Astrocyte of the cerebellum (primary cell): Measurements from ENCODE around the gene HORMAD1.
"Not testable (repeated sequence)": the region's sequence is repeated elsewhere in the genome, so short reads cannot be mapped to it uniquely, and the experiment has no call there.

Experiments used
- DNase-seq: peaks from one replicate; pipeline ENCODE4 v3.0.0-alpha.2; 2011; ENCODE audit warnings: low read depth
- H3K4me3 ChIP-seq: 2 replicates; pipeline ENCODE4 v1.5.1; 2011; ENCODE audit warnings: mild to moderate bottlenecking, low read depth, low read length, moderate library complexity
- in situ Hi-C: cut with HindIII; loops from 2 replicates; pipeline ENCODE4 v1.10.0; 2017; ENCODE audit warnings: low sequenced_read_pairs
- TF ChIP-seq, protein P1 (sequence below): IDR thresholded peaks from 2 replicates; pipeline ENCODE4 v1.5.1; 2012; ENCODE audit warnings: low read length, low read depth, moderate library complexity, mild to moderate bottlenecking; ENCODE audit errors: missing control alignments

HORMAD1 gene

DNA sequence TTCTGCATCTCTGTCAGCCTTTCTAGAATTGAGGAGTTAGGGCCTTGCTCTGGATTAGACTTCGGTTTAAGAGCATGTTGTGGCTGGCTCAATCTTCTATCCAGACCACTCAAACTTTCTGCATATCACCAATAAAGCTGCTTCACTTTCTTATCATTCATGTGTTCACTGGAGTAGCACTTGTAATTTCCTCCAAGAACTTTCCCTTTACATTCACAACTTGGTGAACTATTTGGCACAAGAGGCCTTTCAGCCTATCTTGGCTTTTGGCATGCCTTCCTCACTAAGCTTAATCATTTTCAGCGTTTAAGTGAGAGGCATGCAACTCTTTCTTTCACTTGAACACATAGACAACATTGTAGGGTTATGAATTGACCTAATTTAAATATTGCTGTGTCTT is 3.6 kb upstream of the HORMAD1 start:
- H3K4me3 ChIP-seq, result no peak overlapping the region
- no peak for DNase-seq
- TF ChIP-seq, protein P1, sequence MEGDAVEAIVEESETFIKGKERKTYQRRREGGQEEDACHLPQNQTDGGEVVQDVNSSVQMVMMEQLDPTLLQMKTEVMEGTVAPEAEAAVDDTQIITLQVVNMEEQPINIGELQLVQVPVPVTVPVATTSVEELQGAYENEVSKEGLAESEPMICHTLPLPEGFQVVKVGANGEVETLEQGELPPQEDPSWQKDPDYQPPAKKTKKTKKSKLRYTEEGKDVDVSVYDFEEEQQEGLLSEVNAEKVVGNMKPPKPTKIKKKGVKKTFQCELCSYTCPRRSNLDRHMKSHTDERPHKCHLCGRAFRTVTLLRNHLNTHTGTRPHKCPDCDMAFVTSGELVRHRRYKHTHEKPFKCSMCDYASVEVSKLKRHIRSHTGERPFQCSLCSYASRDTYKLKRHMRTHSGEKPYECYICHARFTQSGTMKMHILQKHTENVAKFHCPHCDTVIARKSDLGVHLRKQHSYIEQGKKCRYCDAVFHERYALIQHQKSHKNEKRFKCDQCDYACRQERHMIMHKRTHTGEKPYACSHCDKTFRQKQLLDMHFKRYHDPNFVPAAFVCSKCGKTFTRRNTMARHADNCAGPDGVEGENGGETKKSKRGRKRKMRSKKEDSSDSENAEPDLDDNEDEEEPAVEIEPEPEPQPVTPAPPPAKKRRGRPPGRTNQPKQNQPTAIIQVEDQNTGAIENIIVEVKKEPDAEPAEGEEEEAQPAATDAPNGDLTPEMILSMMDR, result no peak
- in situ Hi-C loops, result no loop called here

DNA sequence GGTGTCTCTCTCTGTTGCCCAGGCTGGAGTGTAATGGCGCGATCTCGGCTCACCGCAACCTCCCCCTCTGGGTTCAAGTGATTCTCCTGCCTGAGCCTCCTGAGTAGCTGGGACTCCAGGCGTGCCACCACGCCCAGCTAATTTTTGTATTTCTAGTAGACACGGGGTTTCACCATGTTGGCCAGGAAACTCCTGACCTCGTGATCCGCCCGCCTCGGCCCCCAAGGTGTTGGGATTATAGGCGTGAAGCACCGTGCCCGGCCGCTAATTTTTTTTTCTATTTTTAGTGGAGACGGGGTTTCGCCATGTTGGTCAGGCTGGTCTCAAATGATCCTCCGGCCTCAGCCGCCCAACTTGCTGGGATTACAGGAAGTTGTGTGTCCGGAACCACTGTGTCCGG is 597 bp downstream of the HORMAD1 start:
- H3K4me3 ChIP-seq, result no peak overlapping the region
- in situ Hi-C loops, result no loop called here
- TF ChIP-seq, protein P1, result no peak
- no peak for DNase-seq

DNA sequence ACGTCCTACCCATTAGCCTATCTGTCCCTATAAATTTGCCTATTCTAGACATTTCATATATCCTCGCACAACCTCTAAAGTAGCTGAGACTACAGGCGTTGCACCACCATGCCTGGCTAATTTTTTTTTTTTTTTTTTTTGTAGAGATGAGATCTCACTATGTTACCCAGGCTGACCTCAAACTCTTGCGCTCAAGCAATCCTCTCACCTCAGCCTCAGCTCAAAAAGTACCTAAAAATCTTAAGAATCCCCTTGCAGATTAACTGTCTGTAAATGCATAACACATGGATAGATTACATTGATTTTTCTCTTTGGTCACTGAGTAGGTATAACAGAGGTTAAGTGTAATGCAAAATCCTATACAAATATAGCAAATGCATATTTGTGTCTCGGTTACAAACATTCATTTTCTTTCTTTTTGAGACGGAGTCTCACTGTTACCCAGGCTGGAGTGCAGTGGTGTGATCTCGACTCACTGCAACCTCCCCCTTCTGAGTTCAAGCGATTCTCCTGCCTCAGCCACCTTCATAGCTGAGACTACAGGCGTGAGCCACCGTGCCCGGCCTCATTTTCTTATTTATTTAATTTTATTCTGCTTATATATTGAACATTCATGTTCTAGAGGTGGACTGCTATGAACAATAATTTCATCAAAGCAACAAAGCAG is 2.3 kb downstream of the HORMAD1 start:
- in situ Hi-C loops, result no loop called here

DNA sequence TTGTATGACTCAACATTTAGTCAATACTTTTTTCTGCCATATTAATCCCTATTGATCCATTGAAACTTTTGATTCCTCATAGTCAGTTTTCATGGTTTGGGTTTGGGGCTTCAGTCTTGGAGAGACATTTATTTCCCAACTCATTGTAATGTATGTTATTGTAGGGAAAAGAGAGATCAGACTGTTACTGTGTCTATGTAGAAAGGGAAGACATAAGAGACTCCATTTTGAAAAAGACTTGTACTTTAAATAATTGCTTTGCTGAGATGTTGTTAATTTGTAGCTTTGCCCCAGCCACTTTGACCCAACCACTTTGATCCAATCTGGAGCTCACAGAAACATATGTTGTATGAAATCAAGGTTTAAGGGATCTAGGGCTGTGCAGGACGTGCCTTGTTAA is 11.7 kb downstream of the HORMAD1 start:
- H3K4me3 ChIP-seq, in situ Hi-C loops, DNase-seq: not testable (repeated sequence)

More for the DNA sequence above, 2.3 kb downstream of the HORMAD1 start:
- TF ChIP-seq, protein P1, result no peak
- no peak overlapping the region for H3K4me3 ChIP-seq
- DNase-seq, result no peak

DNA sequence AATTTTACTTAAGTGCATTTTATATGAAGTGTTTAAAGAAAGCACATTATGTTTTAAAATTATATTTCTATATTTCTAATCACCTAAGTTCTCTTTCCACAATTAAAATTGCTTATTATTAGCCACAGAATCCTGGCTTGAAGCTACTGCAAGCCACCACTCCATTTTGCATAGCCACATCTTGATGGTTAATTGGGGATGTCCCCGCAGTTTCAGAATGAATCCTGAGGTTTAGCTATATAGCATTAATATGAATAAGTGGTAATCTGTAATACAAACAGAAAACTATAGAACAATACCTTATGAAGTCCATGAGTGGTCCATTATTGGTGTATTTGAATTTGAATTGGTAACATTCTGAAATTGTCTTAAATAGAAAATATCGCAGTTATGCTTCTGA is 12.1 kb downstream of the HORMAD1 start:
- in situ Hi-C loops, result no loop called here
- DNase-seq, result no peak
- TF ChIP-seq, protein P1, result no peak

DNA sequence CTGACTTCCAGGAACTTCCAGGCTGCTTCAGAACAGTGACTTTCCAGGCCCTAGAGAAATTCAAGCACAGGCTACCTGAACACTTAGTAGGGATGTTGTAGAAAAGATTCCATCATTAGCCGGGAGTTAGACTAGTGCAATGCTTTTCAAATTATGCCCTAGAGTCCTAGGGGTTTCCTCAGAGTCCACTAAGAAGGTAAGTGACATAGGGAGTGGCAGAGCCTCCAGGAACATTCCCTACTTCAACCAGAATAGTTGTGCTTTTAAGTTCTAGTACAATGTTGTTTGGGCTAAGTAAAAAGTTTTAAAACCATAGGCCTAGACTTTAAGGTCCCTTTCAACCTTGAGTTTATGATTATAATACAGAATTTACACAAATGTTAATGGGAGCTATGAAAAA is 14.6 kb downstream of the HORMAD1 start:
- DNase-seq, result no peak
- no peak overlapping the region for H3K4me3 ChIP-seq
- TF ChIP-seq, protein P1, result no peak
- in situ Hi-C loops, result no loop called here

More for the DNA sequence above, 12.1 kb downstream of the HORMAD1 start:
- no peak overlapping the region for H3K4me3 ChIP-seq

DNA sequence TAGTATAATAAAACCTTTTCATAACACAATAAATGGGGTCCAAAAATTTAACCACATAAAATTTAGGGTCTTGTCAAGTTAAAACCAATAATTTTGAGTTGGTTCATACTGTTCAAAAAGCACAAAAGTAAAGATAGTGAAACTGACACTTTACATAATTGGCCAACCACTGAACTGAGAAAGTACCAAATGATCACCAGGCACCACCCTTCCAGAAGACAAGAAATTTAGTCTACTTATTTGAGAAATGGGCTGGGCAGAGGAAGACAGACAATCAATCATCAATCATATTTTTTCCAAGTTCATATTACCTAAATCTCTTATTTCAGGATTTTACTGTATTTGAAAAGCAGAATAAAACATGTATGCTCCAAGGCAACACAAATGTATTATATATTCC is 17.3 kb downstream of the HORMAD1 start:
- in situ Hi-C loops, result no loop called here
- no peak for DNase-seq
- TF ChIP-seq, protein P1, result no peak
- H3K4me3 ChIP-seq, result no peak overlapping the region
